Peyer's patch (tissue), 4 donors: ENCODE results near the gene MEPCE.

Source experiments
- POLR2A ChIP-seq, 2 donors: fragments of 450-650 bp; IDR thresholded peaks; one replicate each; pipeline ENCODE4 v1.5.1; 2017; ENCODE audit warnings: antibody characterized with exemption in 2 of 2, mild to moderate bottlenecking in 2 of 2, moderate library complexity in 2 of 2
- TF ChIP-seq, protein P1 (sequence below), 6 experiments: fragments of 450-650 bp in 4 of 6; fragments of 200-600 bp in 2 of 6; sonication (generic) in 1 of 6; IDR thresholded peaks; one replicate each; pipeline ENCODE4 v1.5.1; 2017 to 2019; ENCODE audit warnings: antibody characterized with exemption in 6 of 6, mild to moderate bottlenecking in 3 of 6, moderate library complexity in 1 of 6

DNA sequence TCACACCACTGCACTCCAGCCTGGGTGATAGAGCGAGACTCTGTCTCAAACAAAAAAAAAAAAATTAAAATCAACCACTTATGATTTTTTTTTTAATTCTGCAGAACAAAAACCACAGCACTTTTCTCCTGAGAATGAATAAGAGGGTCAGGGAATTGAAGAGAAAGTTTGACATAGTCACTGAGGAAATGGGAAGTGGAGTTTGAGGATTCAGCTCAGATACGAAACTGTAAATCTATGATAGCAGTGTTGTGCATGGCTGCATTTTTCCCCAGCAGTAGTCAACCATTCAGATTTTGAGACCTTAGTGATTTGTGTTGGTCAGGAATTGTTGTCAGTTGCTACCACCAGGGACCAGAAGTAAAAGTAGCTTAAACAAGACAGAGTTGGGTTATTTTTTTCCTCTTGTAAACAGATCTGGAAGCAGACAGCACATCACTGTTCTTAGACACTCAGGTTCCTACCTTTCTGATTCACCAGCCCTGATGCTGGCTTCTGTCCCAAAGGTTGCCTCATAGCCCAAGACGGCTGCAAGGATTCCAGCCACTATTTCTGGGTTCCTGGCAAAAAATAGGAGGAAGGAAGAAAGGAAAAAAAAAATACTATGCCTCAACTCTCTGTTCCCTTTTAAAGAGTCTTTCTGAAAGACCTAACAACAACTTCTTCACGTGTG is 36.3 kb upstream of the MEPCE start:
- TF ChIP-seq, protein P1, sequence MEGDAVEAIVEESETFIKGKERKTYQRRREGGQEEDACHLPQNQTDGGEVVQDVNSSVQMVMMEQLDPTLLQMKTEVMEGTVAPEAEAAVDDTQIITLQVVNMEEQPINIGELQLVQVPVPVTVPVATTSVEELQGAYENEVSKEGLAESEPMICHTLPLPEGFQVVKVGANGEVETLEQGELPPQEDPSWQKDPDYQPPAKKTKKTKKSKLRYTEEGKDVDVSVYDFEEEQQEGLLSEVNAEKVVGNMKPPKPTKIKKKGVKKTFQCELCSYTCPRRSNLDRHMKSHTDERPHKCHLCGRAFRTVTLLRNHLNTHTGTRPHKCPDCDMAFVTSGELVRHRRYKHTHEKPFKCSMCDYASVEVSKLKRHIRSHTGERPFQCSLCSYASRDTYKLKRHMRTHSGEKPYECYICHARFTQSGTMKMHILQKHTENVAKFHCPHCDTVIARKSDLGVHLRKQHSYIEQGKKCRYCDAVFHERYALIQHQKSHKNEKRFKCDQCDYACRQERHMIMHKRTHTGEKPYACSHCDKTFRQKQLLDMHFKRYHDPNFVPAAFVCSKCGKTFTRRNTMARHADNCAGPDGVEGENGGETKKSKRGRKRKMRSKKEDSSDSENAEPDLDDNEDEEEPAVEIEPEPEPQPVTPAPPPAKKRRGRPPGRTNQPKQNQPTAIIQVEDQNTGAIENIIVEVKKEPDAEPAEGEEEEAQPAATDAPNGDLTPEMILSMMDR (IDR thresholded peaks at IDR 0.05) = no peak
- no peak for TF ChIP-seq POLR2A (IDR thresholded peaks at IDR 0.05)
